Endometrial microvascular endothelial cells (primary cell): ENCODE results near the gene CZIB. TPM values are rescaled to one million over a fixed set of nuclear protein-coding genes. Genes with fewer than 3 reads are reported as not detected.
"Not testable (repeated sequence)": the region's sequence is repeated elsewhere in the genome, so short reads cannot be mapped to it uniquely, and the experiment has no call there.

Experiments
- in situ Hi-C: cut with HindIII; loops from 2 replicates; pipeline ENCODE4 v1.10.0; 2017; ENCODE audit warnings: low sequenced_read_pairs, low pct_unique_long_range_greater_than_20kb; ENCODE audit errors: inconsistent ontology term
- total RNA-seq: library from RNA; depleted of rRNA; stranded (reverse); fragments of >200 nt; gene quantifications from one replicate; pipeline ENCODE4 v1.2.3, GENCODE V29; 2015; ENCODE audit errors: inconsistent ontology term

The CZIB gene
- total RNA-seq, 1 donor from 2014 or later: 52.9 TPM

- in situ Hi-C loops: no loop called here
Measured at GRCh38 chr1:53242381-53242780, 21.9 kb upstream of the CZIB start.

GRCh38 chr1:53241828-53242227 lies 21.4 kb upstream of the CZIB start:
- in situ Hi-C loops: no loop called here

GRCh38 chr1:53238197-53239155 lies 18.0 kb upstream of the CZIB start, which contains the start of gene MAGOH:
Gene MAGOH, minus strand, starts transcription at chr1:53238518. Its CDS starts 70 bp downstream, at chr1:53238448.
- in situ Hi-C loops: no loop called here

- in situ Hi-C loops: no loop called here
Measured at GRCh38 chr1:53237638-53238037, 17.2 kb upstream of the CZIB start.

GRCh38 chr1:53220962-53221286 lies 490 bp upstream of the CZIB start:
- in situ Hi-C loops: no loop called here

- in situ Hi-C loops: no loop called here
Measured at GRCh38 chr1:53219711-53220110, 723 bp downstream of the CZIB start.

GRCh38 chr1:53218201-53218600 lies 2.2 kb downstream of the CZIB start:
- in situ Hi-C loops: no loop called here

- in situ Hi-C loops: no loop called here
Measured at GRCh38 chr1:53214376-53214940, 6.0 kb downstream of the CZIB start.

- in situ Hi-C loops: no loop called here
Measured at GRCh38 chr1:53210954-53211353, 9.5 kb downstream of the CZIB start.

- in situ Hi-C loops: no loop called here
Measured at GRCh38 chr1:53210352-53210751, 10.1 kb downstream of the CZIB start.

- in situ Hi-C loops: no loop called here
Measured at GRCh38 chr1:53207726-53208125, 12.7 kb downstream of the CZIB start.

- in situ Hi-C loops: no loop called here
Measured at GRCh38 chr1:53206735-53207379, 13.6 kb downstream of the CZIB start.

- in situ Hi-C loops: not testable (repeated sequence)
Measured at GRCh38 chr1:53206083-53206685, 14.2 kb downstream of the CZIB start.

GRCh38 chr1:53205496-53205895 lies 14.9 kb downstream of the CZIB start:
- in situ Hi-C loops: not testable (repeated sequence)

GRCh38 chr1:53203466-53203865 lies 17.0 kb downstream of the CZIB start:
- in situ Hi-C loops: no loop called here

- in situ Hi-C loops: no loop called here
Measured at GRCh38 chr1:53198241-53198651, 22.2 kb downstream of the CZIB start.

GRCh38 chr1:53197291-53198200 lies 22.9 kb downstream of the CZIB start:
- in situ Hi-C loops: no loop called here

- in situ Hi-C loops: no loop called here
Measured at GRCh38 chr1:53196485-53197290, 23.7 kb downstream of the CZIB start, which contains the start of gene CPT2. Gene CPT2, plus strand, starts transcription at chr1:53196824. Its CDS starts 120 bp downstream, at chr1:53196944.
